Measurements from ENCODE around the gene MRPS18A.

MRPS18A gene

GRCh38 chr6:43717822-43718221 lies 30.2 kb upstream of the MRPS18A start:
- H3K36me3 ChIP-seq (ENCODE audit: low read length), result no peaks in the 10 kb centered on the region
- H4K20me1 ChIP-seq (ENCODE audit: low read depth, low read length), result no peaks in the 10 kb centered on the region
- H3K27ac ChIP-seq (ENCODE audit: low read depth, low read length), result no peak overlapping the region
- no peaks in the 10 kb centered on the region for H3K27me3 ChIP-seq (ENCODE audit: low read length)
- no peak overlapping the region for H3K4me2 ChIP-seq (ENCODE audit: low read depth, low read length, poor library complexity, severe bottlenecking)
- H3K9me2 ChIP-seq (replicated peaks; ENCODE audit: insufficient read depth, low read length), result no peaks in the 10 kb centered on the region
- H3K9ac ChIP-seq (ENCODE audit: low read length), result no peak overlapping the region
- H3K79me2 ChIP-seq (ENCODE audit: insufficient read depth, low read length), result no peaks in the 10 kb centered on the region
- H2AFZ ChIP-seq (ENCODE audit: low read depth, low read length, severe bottlenecking), result no peak overlapping the region
- TF ChIP-seq CTCF (IDR thresholded peaks at IDR 0.05; ENCODE audit: insufficient read depth, low read length, poor library complexity, severe bottlenecking), result no peak
- no peak for TF ChIP-seq EZH2phosphoT487 (conservative IDR thresholded peaks at IDR 0.05; ENCODE audit: low read length)
- H3F3A ChIP-seq (ENCODE audit: insufficient read depth), result peaks cover 24% of the 10 kb centered on the region
- H3K4me3 ChIP-seq (ENCODE audit: insufficient read depth, low read length, poor library complexity, severe bottlenecking), result no peak overlapping the region
- H3K9me3 ChIP-seq (ENCODE audit: insufficient read depth, low read length), result no peaks in the 10 kb centered on the region

GRCh38 chr6:43717389-43717788 lies 29.8 kb upstream of the MRPS18A start:
- no peak for TF ChIP-seq CTCF (IDR thresholded peaks at IDR 0.05; ENCODE audit: insufficient read depth, low read length, poor library complexity, severe bottlenecking)
- TF ChIP-seq EZH2phosphoT487 (conservative IDR thresholded peaks at IDR 0.05; ENCODE audit: low read length), result no peak
- no peak overlapping the region for H3K27ac ChIP-seq (ENCODE audit: low read depth, low read length)
- no peak overlapping the region for H2AFZ ChIP-seq (ENCODE audit: low read depth, low read length, severe bottlenecking)
- no peaks in the 10 kb centered on the region for H3K27me3 ChIP-seq (ENCODE audit: low read length)
- H3F3A ChIP-seq (ENCODE audit: insufficient read depth), result peaks cover 24% of the 10 kb centered on the region
- H3K9me2 ChIP-seq (replicated peaks; ENCODE audit: insufficient read depth, low read length), result no peaks in the 10 kb centered on the region
- no peak overlapping the region for H3K4me3 ChIP-seq (ENCODE audit: insufficient read depth, low read length, poor library complexity, severe bottlenecking)
- no peaks in the 10 kb centered on the region for H4K20me1 ChIP-seq (ENCODE audit: low read depth, low read length)
- H3K9me3 ChIP-seq (ENCODE audit: insufficient read depth, low read length), result no peaks in the 10 kb centered on the region
- no peak overlapping the region for H3K4me2 ChIP-seq (ENCODE audit: low read depth, low read length, poor library complexity, severe bottlenecking)
- no peaks in the 10 kb centered on the region for H3K36me3 ChIP-seq (ENCODE audit: low read length)
- H3K9ac ChIP-seq (ENCODE audit: low read length), result no peak overlapping the region
- H3K79me2 ChIP-seq (ENCODE audit: insufficient read depth, low read length), result no peaks in the 10 kb centered on the region

- no peaks in the 10 kb centered on the region for H3K36me3 ChIP-seq (ENCODE audit: low read length)
- no peak overlapping the region for H3K4me3 ChIP-seq (ENCODE audit: insufficient read depth, low read length, poor library complexity, severe bottlenecking)
- TF ChIP-seq EZH2phosphoT487 (conservative IDR thresholded peaks at IDR 0.05; ENCODE audit: low read length), result 0 out of 2 replicates have a peak, but pooled peaks have one; percentile 41
- no peak for TF ChIP-seq CTCF (IDR thresholded peaks at IDR 0.05; ENCODE audit: insufficient read depth, low read length, poor library complexity, severe bottlenecking)
- H3K9me2 ChIP-seq (replicated peaks; ENCODE audit: insufficient read depth, low read length), result no peaks in the 10 kb centered on the region
- H3K9me3 ChIP-seq (ENCODE audit: insufficient read depth, low read length), result no peaks in the 10 kb centered on the region
- no peaks in the 10 kb centered on the region for H3K27me3 ChIP-seq (ENCODE audit: low read length)
- H3K79me2 ChIP-seq (ENCODE audit: insufficient read depth, low read length), result no peaks in the 10 kb centered on the region
- H3F3A ChIP-seq (ENCODE audit: insufficient read depth), result peaks cover 24% of the 10 kb centered on the region
- H3K9ac ChIP-seq (ENCODE audit: low read length), result no peak overlapping the region; the same call in 1 of the 2 replicates
- no peak overlapping the region for H2AFZ ChIP-seq (ENCODE audit: low read depth, low read length, severe bottlenecking)
- H3K4me2 ChIP-seq (ENCODE audit: low read depth, low read length, poor library complexity, severe bottlenecking), result peak overlapping the region; percentile 47
- no peaks in the 10 kb centered on the region for H4K20me1 ChIP-seq (ENCODE audit: low read depth, low read length)
- no peak overlapping the region; the same call in 1 of the 2 replicates for H3K27ac ChIP-seq (ENCODE audit: low read depth, low read length)
These were observed 28.5 kb upstream of the MRPS18A start for GRCh38 chr6:43716099-43716498.
